NCI-H226 (cell line): ENCODE data around the gene MNAT1.
"Not testable (repeated sequence)": the region's sequence is repeated elsewhere in the genome, so short reads cannot be mapped to it uniquely, and the experiment has no call there.

Source experiments
- DNase-seq: peaks from one replicate; pipeline ENCODE4 v3.0.0-alpha.2; 2015

Gene MNAT1

GRCh38 chr14:60734465-60735242 lies at the start of gene MNAT1:
MNAT1 (plus strand) TSS chr14:60734761; CDS start chr14:60734863, 102 bp downstream.
- peak; percentile 81 for DNase-seq

- no peak for DNase-seq
These were observed 47.7 kb upstream of the MNAT1 start for GRCh38 chr14:60686865-60687264.

GRCh38 chr14:60691383-60692113 lies 43.0 kb upstream of the MNAT1 start:
- no peak for DNase-seq

GRCh38 chr14:60695327-60695726 lies 39.2 kb upstream of the MNAT1 start:
- DNase-seq, result no peak

GRCh38 chr14:60700598-60700997 lies 34.0 kb upstream of the MNAT1 start:
- no peak for DNase-seq

- no peak for DNase-seq
These were observed 29.5 kb upstream of the MNAT1 start for GRCh38 chr14:60705100-60705499.

- DNase-seq, result no peak
These were observed 26.7 kb upstream of the MNAT1 start for GRCh38 chr14:60707858-60708257.

GRCh38 chr14:60710494-60710893 lies 24.1 kb upstream of the MNAT1 start:
- DNase-seq, result no peak

GRCh38 chr14:60713513-60713912 lies 21.0 kb upstream of the MNAT1 start:
- no peak for DNase-seq

GRCh38 chr14:60720391-60720790 lies 14.2 kb upstream of the MNAT1 start:
- no peak for DNase-seq

GRCh38 chr14:60720962-60721325 lies 13.6 kb upstream of the MNAT1 start:
- DNase-seq, result no peak

- peak; percentile 34 for DNase-seq
These were observed 13.0 kb upstream of the MNAT1 start for GRCh38 chr14:60721326-60722106.

GRCh38 chr14:60722107-60722356 lies 12.5 kb upstream of the MNAT1 start:
- no peak for DNase-seq

GRCh38 chr14:60722357-60723115 lies 12.0 kb upstream of the MNAT1 start:
- no peak for DNase-seq

GRCh38 chr14:60723116-60723906 lies 11.2 kb upstream of the MNAT1 start:
- peak; percentile 22 for DNase-seq

- DNase-seq, result peak; percentile 85
These were observed 10.5 kb upstream of the MNAT1 start, which contains the start of gene SIX4 for GRCh38 chr14:60723907-60724618. SIX4 (minus strand) TSS chr14:60724351; CDS start chr14:60724074, 277 bp downstream.

GRCh38 chr14:60731291-60731690 lies 3.3 kb upstream of the MNAT1 start:
- DNase-seq, result not testable (repeated sequence)

GRCh38 chr14:60732840-60733483 lies 1.6 kb upstream of the MNAT1 start:
- no peak for DNase-seq

- no peak for DNase-seq
These were observed 855 bp downstream of the MNAT1 start for GRCh38 chr14:60735416-60735815.

GRCh38 chr14:60736494-60736893 lies 1.9 kb downstream of the MNAT1 start:
- peak; percentile 51 for DNase-seq
